IMR-90 (cell line): ENCODE data around the gene TGFB2. TPM values are rescaled to one million over a fixed set of nuclear protein-coding genes. Genes with fewer than 3 reads are reported as not detected.

Experiments used
- ATAC-seq: fragments of 200-7000 bp; cut with Tn5 transposase; 2 replicates; pipeline ENCODE4 v1.9.1; 2020; ENCODE audit warnings: low read depth, mild to moderate bottlenecking, moderate library complexity
- BruUV-seq: library from RNA; stranded (reverse); fragments of 400-500 nt; replicated peaks from 2 replicates; lab custom pipeline; 2021; lab: Mats Ljungman, UMichigan
- CTCF ChIA-PET: fragments of 300-600 bp; formaldehyde crosslinking; extraction: SDS; loops from one replicate; lab custom pipeline; 2021; ENCODE audit warnings: antibody characterized with exemption; lab: Yijun Ruan, JAX
- POLR2A ChIA-PET: fragments of 300-600 bp; sonication (Branson Sonifier 250); formaldehyde crosslinking; loops from one replicate; lab custom pipeline; 2022; ENCODE audit warnings: antibody characterized with exemption; ENCODE audit not compliant: unreplicated experiment; lab: Charles Lee
- DNase-seq: peaks from one replicate; pipeline ENCODE4 v3.0.0; 2013
- H2AFZ ChIP-seq: replicated peaks from 2 replicates; pipeline ENCODE3; 2013; ENCODE audit warnings: low read length, mild to moderate bottlenecking; ENCODE audit not compliant: poor library complexity
- H2AK5ac ChIP-seq: 2 replicates; pipeline ENCODE4 v1.6.1; 2013; ENCODE audit warnings: low read depth, low read length, inconsistent platforms
- H2AK9ac ChIP-seq: replicated peaks from 2 replicates; pipeline ENCODE3; 2013; ENCODE audit warnings: mild to moderate bottlenecking, low read depth, low read length, moderate library complexity; ENCODE audit not compliant: poor library complexity
- H2BK120ac ChIP-seq: 2 replicates; pipeline ENCODE4 v1.6.1; 2013; ENCODE audit warnings: low read depth, low read length, inconsistent platforms
- H2BK15ac ChIP-seq: 3 replicates; pipeline ENCODE4 v1.6.1; 2013; ENCODE audit warnings: low read depth, low read length, inconsistent platforms
- H2BK20ac ChIP-seq: 2 replicates; pipeline ENCODE4 v1.6.1; 2013; ENCODE audit warnings: low read depth, mild to moderate bottlenecking, inconsistent platforms, low read length, moderate library complexity
- H2BK5ac ChIP-seq: 2 replicates; pipeline ENCODE4 v1.6.1; 2013; ENCODE audit warnings: mild to moderate bottlenecking, low read depth, low read length, inconsistent platforms; ENCODE audit not compliant: poor library complexity, severe bottlenecking
- H3K14ac ChIP-seq: replicated peaks from 2 replicates; pipeline ENCODE4 v1.6.1; 2013; ENCODE audit warnings: low read depth, low read length, inconsistent platforms
- H3K18ac ChIP-seq: 2 replicates; pipeline ENCODE4 v1.6.1; 2013; ENCODE audit warnings: low read depth, low read length, control low read depth
- H3K23ac ChIP-seq: 2 replicates; pipeline ENCODE4 v1.6.1; 2013; ENCODE audit warnings: low read depth, low read length, inconsistent platforms
- H3K27ac ChIP-seq: 2 replicates; pipeline ENCODE4 v1.5.1; 2013; ENCODE audit warnings: mild to moderate bottlenecking, control low read depth, low read length; ENCODE audit not compliant: insufficient read depth
- H3K27me3 ChIP-seq: 2 replicates; pipeline ENCODE4 v1.6.1; 2013; ENCODE audit warnings: low read length; ENCODE audit not compliant: control insufficient read depth, insufficient read depth
- H3K36me3 ChIP-seq: 2 replicates; pipeline ENCODE4 v1.6.1; 2013; ENCODE audit warnings: low read length, mixed read lengths; ENCODE audit not compliant: control insufficient read depth, insufficient read depth
- H3K4ac ChIP-seq: 2 replicates; pipeline ENCODE4 v1.6.1; 2013; ENCODE audit warnings: low read depth, low read length, inconsistent platforms
- H3K4me1 ChIP-seq: 2 replicates; pipeline ENCODE4 v1.6.1; 2013; ENCODE audit warnings: low read length, mixed read lengths; ENCODE audit not compliant: control insufficient read depth, insufficient read depth
- H3K4me2 ChIP-seq: 2 replicates; pipeline ENCODE4 v1.6.1; 2013; ENCODE audit warnings: low read depth, mild to moderate bottlenecking, control low read depth, low read length, moderate library complexity
- H3K4me3 ChIP-seq: 2 replicates; pipeline ENCODE4 v1.5.1; 2013; ENCODE audit warnings: low read depth, mild to moderate bottlenecking, control low read depth, low read length, moderate library complexity; ENCODE audit not compliant: insufficient read depth
- H3K56ac ChIP-seq: 2 replicates; pipeline ENCODE4 v1.6.1; 2013; ENCODE audit warnings: low read length, inconsistent platforms; ENCODE audit not compliant: insufficient read depth; ENCODE audit errors: extremely low read depth
- H3K79me1 ChIP-seq, 2 experiments: 2 replicates each; pipeline ENCODE4 v1.6.1; 2013; ENCODE audit warnings: low read length in 2 of 2, inconsistent platforms in 1 of 2, low read depth in 1 of 2
- H3K9ac ChIP-seq: 2 replicates; pipeline ENCODE4 v1.6.1; 2013; ENCODE audit warnings: low read depth, low read length, control low read depth
- H3K9me1 ChIP-seq: 2 replicates; pipeline ENCODE4 v1.6.1; 2013; ENCODE audit warnings: low read length, inconsistent platforms; ENCODE audit not compliant: insufficient read depth
- H3K9me3 ChIP-seq: 2 replicates; pipeline ENCODE4 v1.6.1; 2013; ENCODE audit warnings: low read length; ENCODE audit not compliant: control insufficient read depth, insufficient read depth
- H4K20me1 ChIP-seq: 2 replicates; pipeline ENCODE4 v1.6.1; 2013; ENCODE audit warnings: low read length, inconsistent platforms; ENCODE audit not compliant: insufficient read depth
- H4K5ac ChIP-seq: 2 replicates; pipeline ENCODE4 v1.6.1; 2013; ENCODE audit warnings: mild to moderate bottlenecking, low read depth, low read length, control low read depth
- H4K8ac ChIP-seq, 2 experiments: 2 replicates each; pipeline ENCODE4 v1.6.1; 2013; ENCODE audit warnings: low read depth in 2 of 2, low read length in 2 of 2, control low read depth in 1 of 2, inconsistent platforms in 1 of 2
- H4K91ac ChIP-seq: 2 replicates; pipeline ENCODE4 v1.6.1; 2013; ENCODE audit warnings: low read depth, low read length, inconsistent platforms; ENCODE audit not compliant: insufficient read depth
- FOS ChIP-seq: fragments of 150-350 bp; IDR thresholded peaks from 2 replicates; pipeline ENCODE4 v1.6.1; 2016; ENCODE audit warnings: low read depth, low read length
- MXI1 ChIP-seq: IDR thresholded peaks from 2 replicates; pipeline ENCODE4 v1.6.1; 2012; ENCODE audit warnings: low read depth, mild to moderate bottlenecking, low read length, moderate library complexity, borderline replicate concordance
- POLR2A ChIP-seq: IDR thresholded peaks from 2 replicates; pipeline ENCODE4 v1.6.1; 2012; ENCODE audit warnings: mild to moderate bottlenecking, low read depth, low read length
- RFX5 ChIP-seq: IDR thresholded peaks from 2 replicates; pipeline ENCODE4 v1.8.0; 2012; ENCODE audit warnings: low read depth, mild to moderate bottlenecking, low read length, moderate library complexity
- SMC3 ChIP-seq: fragments of 150-350 bp; IDR thresholded peaks from 2 replicates; pipeline ENCODE4 v1.6.1; 2016; ENCODE audit warnings: low read depth, mild to moderate bottlenecking, antibody characterized with exemption, low read length, moderate library complexity
- WGBS, 2 experiments: methylation state at CpG; one replicate each; pipeline versions ENCODE4 v1.1.5 to v1.1.7; 2013; ENCODE audit warnings: missing lambda C conversion rate in 2 of 2; ENCODE audit not compliant: insufficient read length in 1 of 2; ENCODE audit errors: extremely low coverage in 2 of 2; 5-methylcytosine and 5-hydroxymethylcytosine counted together
- dilution Hi-C: fragments of 300-500 bp; cut with HindIII; formaldehyde crosslinking; loops from one replicate; pipeline ENCODE4 v1.14.3; 2018; ENCODE audit warnings: low sequenced_read_pairs; ENCODE audit not compliant: unreplicated experiment
- in situ Hi-C: fragments of 300-500 bp; cut with MboI; formaldehyde crosslinking; loops from 3 replicates; pipeline ENCODE4 v1.14.3; 2019; ENCODE audit warnings: low sequenced_read_pairs, inconsistent platforms, mixed read lengths
- intact Hi-C: fragments of 100-400 bp; cut with micrococcal nuclease; formaldehyde crosslinking; loops from 2 replicates; pipeline ENCODE4 v1.10.0; 2022
- polyA plus RNA-seq, 3 experiments: library from polyadenylated mRNA; depleted of rRNA; stranded (reverse); fragments of >200 nt; gene quantifications; 2 replicates each; pipeline ENCODE4 v1.2.3, GENCODE V29; 2012; ENCODE audit warnings: low replicate concordance in 1 of 3
- total RNA-seq: library from RNA; depleted of rRNA; stranded (reverse); fragments of >200 nt; gene quantifications from 2 replicates; pipeline ENCODE4 v1.2.3, GENCODE V29; 2012

TGFB2 gene
- total and polyA plus RNA-seq, 2 of the 4 experiments (the other 2 are of a cell fraction): 3.7 to 3.8 TPM

GRCh38 chr1:218346391-218347204 is 1.5 kb downstream of the TGFB2 start:
- Histone ChIP-seq H3K9ac (peak overlapping the region; percentile 94), H3K27me3 (no peaks in the 10 kb centered on the region), H3K4me2 (peak overlapping the region; percentile 87), H3K56ac (peak overlapping the region; percentile 74), H3K14ac (peak overlapping the region; percentile 86), H4K8ac (peak overlapping the region; percentile 48), H3K4me1 (peaks cover 4% of the 10 kb centered on the region), H2BK120ac (peak overlapping the region; percentile 86), H2BK20ac (peak overlapping the region; percentile 45), H2AK9ac (peak overlapping the region; percentile 26), H2BK5ac (peak overlapping the region; percentile 48), H3K9me3 (no peaks in the 10 kb centered on the region), H3K36me3 (no peaks in the 10 kb centered on the region), H3K79me1 (peaks cover 0 to 12% of the 10 kb centered on the region in 2 experiments; a peak in 3 of 4 replicates), H3K18ac (peak overlapping the region; percentile 75), H3K27ac (peak overlapping the region; percentile 76), H3K4ac (peak overlapping the region; percentile 77), H3K23ac (peak overlapping the region; percentile 89), H2AK5ac (0 out of 2 replicates have a peak overlapping the region, but pooled peaks have one; percentile 33), H2AFZ (peak overlapping the region; percentile 86), H4K5ac (peak overlapping the region; percentile 45), H3K9me1 (peaks cover 3% of the 10 kb centered on the region; the same call in 1 of the 2 replicates), H2BK15ac (peak overlapping the region; percentile 93; the same call in 2 of the 3 replicates), H4K20me1 (no peaks in the 10 kb centered on the region), H4K91ac (peak overlapping the region; percentile 84), H3K4me3 (peak overlapping the region; percentile 81)
- intact Hi-C loops: loop anchor here (2.0 to 10.0 kb wide), 7 partner anchors 326 to 1221 kb away; partner anchors contain the start of gene LYPLAL1
- 1% methylated on average over 10 of the region's 39 CpGs; no CpG with 5 or more reads in 1 of the 2 experiments for WGBS, 2 experiments
- TSS peak; percentile 57 for BruUV-seq
- ATAC-seq (no peak), DNase-seq (peak; percentile 37)
- ChIA-PET CTCF (interaction anchor here (0.5 to 1.1 kb wide), 2 partner anchors 601 to 720 kb away, joined by 3 read pairs; no protein-coding TSS in a partner anchor), POLR2A (interaction anchor here (0.6 to 1.4 kb wide), 5 partner anchors 11 to 594 kb away, joined by 3 to 5 read pairs (median 4); no protein-coding TSS in a partner anchor)
- in situ Hi-C loops: loop anchor here (5.0 to 10.0 kb wide), 3 partner anchors 721 to 1038 kb away; partner anchors contain the start of gene LYPLAL1
- dilution Hi-C loops: no loop called here
- TF ChIP-seq FOS (no peak), MXI1 (no peak), RFX5 (no peak), POLR2A (0 out of 2 replicates have a peak, but pooled peaks have one; percentile 10), SMC3 (no peak)
